ENCODE results near the gene ASTN2.

ASTN2 gene

DNA sequence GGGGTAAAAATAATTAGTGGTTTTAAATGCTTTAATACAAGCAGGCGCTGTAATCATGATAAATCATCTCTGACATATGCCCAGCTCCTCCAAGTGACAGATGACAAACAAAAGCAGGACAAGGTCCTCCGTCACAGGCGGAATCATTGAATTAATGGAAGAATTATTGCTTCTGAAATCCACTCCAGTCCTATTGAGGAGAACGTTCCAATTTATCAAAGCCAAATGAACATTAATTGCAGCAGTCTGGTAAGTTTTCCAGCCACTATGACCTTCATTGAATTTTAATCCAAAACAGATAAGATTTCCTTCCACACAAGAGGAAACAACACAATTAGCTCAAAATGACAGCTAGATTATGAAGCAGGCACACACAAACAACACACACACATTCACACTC is 136.8 kb downstream of the ASTN2 start:
- TF ChIP-seq, protein P1, sequence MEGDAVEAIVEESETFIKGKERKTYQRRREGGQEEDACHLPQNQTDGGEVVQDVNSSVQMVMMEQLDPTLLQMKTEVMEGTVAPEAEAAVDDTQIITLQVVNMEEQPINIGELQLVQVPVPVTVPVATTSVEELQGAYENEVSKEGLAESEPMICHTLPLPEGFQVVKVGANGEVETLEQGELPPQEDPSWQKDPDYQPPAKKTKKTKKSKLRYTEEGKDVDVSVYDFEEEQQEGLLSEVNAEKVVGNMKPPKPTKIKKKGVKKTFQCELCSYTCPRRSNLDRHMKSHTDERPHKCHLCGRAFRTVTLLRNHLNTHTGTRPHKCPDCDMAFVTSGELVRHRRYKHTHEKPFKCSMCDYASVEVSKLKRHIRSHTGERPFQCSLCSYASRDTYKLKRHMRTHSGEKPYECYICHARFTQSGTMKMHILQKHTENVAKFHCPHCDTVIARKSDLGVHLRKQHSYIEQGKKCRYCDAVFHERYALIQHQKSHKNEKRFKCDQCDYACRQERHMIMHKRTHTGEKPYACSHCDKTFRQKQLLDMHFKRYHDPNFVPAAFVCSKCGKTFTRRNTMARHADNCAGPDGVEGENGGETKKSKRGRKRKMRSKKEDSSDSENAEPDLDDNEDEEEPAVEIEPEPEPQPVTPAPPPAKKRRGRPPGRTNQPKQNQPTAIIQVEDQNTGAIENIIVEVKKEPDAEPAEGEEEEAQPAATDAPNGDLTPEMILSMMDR (conservative IDR thresholded peaks at IDR 0.05), result no peak
- H3K27ac ChIP-seq, result no peak overlapping the region

DNA sequence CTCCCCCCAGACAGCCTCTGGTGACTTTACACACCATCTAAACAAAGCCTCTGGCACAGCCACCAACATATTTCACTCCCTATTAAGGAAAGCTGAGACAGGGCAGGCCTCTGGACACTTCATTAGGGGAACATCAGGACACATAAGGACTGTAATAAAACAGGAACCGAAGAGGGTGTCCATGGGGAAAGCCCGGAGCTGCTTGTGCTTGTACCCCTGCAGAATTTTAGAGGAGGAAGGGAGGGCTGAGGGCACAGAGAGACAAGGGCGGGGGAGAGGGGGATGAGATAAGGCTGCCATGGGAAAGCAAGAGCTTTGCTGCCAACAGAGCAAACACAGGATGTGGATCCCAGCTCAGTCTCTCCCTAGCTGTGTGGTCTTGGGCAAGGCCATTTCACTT is 138.4 kb downstream of the ASTN2 start:
- TF ChIP-seq, protein P1 (conservative IDR thresholded peaks at IDR 0.05), result no peak
- H3K27ac ChIP-seq, result no peak overlapping the region

DNA sequence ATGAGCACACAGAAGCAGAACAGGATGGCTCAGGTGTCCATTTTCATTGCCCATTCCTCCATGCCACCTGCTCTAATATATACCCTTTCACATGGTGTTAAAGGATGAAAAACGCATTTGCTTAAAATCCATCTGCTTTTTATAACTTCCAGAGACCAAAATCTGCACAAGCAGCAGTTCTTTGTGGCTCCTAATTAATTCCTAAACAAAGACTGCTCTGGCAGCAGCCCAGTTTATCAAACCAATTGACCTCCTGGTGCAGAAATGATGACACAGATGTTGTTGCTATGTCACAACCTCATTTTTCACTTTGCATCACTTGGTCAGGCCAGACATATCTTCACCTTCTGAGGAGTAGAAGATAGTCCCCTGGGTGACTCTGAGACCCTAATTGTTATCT is 141.2 kb downstream of the ASTN2 start:
- no peak overlapping the region for H3K27ac ChIP-seq
- TF ChIP-seq, protein P1 (conservative IDR thresholded peaks at IDR 0.05), result no peak

DNA sequence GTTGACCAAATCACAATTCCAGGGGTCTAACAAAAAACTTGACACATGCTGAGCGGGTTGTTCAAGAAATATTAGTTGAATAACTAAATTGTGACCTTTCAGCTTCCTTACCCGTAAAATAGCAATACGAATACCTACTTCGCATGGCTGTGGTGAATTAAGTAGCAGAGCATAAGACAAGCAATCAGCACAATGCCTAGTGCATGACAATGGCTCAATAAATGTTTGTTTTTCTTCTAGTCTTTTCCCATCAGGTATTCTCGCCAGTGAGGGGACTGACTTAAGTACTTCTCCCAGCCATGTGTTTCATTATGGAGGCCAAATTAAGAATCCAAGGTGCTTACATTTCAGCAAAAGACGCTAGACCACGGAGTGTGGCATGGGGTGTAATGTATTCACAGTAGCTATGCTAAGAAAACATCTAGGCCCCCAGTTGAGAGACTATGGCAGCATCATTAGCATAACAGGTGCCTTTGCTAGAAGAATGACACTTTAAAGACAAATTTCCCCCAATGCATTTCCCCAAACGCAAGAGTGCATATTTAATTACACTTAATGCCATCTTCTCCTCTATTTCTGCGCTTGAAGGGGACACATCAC is 145.9 kb downstream of the ASTN2 start:
- TF ChIP-seq, protein P1 (conservative IDR thresholded peaks at IDR 0.05), result no peak
- no peak overlapping the region for H3K27ac ChIP-seq

DNA sequence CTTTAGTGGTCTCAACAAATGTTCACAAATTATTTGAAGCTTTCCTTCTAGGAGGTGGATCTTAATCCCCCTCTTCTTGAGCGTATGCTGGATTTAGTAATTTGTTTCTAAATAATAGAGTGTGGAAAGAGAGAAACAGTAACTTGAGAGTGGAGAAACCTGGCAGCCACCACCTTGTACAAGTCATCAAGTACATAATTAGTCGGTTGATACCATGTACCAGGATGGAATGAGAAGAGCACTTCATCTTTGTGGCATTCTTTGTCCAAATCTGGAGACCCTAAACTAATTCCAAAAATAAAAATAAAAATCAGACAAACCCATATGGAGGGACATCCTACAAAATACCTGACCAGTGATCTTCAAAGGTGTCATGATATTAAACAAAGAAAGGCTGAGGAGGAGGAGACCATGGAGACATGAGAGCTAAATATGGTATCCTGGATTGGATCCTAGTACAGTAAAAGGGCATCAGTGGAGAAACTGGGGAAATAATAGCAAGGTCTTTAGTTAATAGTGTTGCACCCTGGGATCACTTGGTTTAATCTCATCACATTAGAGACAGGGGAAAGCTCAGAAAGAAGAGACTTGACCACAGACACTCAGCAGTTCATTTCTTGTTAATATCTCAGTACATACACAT is 147.9 kb downstream of the ASTN2 start:
- H3K27ac ChIP-seq, result no peak overlapping the region
- TF ChIP-seq, protein P1 (conservative IDR thresholded peaks at IDR 0.05), result no peak

DNA sequence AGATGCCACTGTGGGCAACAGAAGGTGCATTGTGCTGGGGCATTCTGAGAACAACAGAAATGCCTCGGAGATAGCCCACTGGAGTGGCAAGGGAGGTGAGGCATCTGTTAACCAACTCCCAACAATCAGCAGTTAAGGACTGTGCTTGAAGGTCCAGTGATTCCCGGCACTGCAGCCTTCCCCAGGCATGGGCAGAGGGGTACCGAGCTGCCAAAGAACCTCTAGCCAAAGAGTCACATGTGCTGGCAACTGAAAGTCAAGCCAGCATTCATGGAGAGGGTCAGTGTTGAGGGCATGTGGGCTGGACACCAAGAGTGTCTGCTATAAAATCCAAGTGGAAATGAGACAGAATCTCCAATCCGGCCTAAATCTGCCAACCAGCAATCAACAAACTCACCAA is 149.6 kb downstream of the ASTN2 start:
- TF ChIP-seq, protein P1 (conservative IDR thresholded peaks at IDR 0.05), result no peak
- H3K27ac ChIP-seq, result no peak overlapping the region

DNA sequence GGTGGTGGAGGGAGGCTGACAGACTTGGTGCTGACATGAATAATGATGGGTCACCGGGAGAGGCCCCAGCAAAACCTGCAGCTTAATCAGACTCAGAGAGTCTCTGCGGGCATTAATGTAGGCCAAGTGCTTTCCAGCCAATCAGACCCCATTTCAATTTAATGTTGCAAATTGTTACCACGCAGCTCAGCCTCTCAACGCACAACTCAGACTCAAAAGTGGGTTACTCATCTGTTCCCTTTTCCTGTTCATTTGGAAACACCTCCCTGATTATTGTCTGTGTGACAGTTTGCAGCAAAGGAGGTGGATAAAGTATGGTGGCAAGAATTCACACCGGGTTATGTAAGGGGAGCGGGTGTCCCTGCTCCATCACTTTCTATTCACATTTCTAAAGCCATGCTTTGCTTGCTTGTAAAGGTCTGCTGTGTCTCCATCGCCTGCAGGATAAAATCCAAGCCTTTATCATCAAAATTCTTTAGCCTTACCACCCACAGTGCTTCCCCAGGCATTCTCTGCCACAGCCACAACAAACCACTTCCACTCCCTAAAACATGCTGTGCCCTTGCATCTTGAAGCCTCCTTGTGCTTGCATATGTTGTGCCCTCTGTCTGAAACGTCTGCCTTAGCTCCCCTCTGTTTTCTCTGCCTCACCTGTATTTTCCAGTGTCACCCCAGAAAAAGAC is 156.5 kb downstream of the ASTN2 start:
- no peak overlapping the region for H3K27ac ChIP-seq
- TF ChIP-seq, protein P1 (conservative IDR thresholded peaks at IDR 0.05), result no peak

All from VCaP (cell line).